Neural cell (in vitro differentiated cells): Measurements from ENCODE around the gene EML6. TPM values are rescaled to one million over a fixed set of nuclear protein-coding genes. Genes with fewer than 3 reads are reported as not detected.

ENCODE experiments used
- H2AFZ ChIP-seq: fragments of 200-600, 300-800 bp; sonication (generic), shearing (Covaris generic); 2 replicates; pipeline ENCODE4 v1.6.0; 2014; ENCODE audit warnings: low read depth, mild to moderate bottlenecking, antibody characterized with exemption, low read length, moderate library complexity
- H3F3A ChIP-seq: fragments of 200-600 bp; shearing (Covaris generic); 2 replicates; pipeline ENCODE4 v1.6.1; 2016; ENCODE audit warnings: mild to moderate bottlenecking, moderate library complexity, mixed read lengths, antibody characterized with exemption, low read length; ENCODE audit not compliant: insufficient read depth, poor library complexity, severe bottlenecking
- H3K27ac ChIP-seq: fragments of 200-600, 300-800 bp; sonication (generic), shearing (Covaris generic); 2 replicates; pipeline ENCODE4 v1.5.1; 2014; ENCODE audit warnings: mild to moderate bottlenecking, low read length, moderate library complexity
- H3K27me3 ChIP-seq: fragments of 300-800, 200-600 bp; sonication (generic), shearing (Covaris generic); 2 replicates; pipeline ENCODE4 v1.6.0; 2014; ENCODE audit warnings: mild to moderate bottlenecking, low read depth, low read length, moderate library complexity; ENCODE audit not compliant: insufficient read depth
- H3K36me3 ChIP-seq: fragments of 300-800, 200-600 bp; sonication (generic), shearing (Covaris generic); 2 replicates; pipeline ENCODE4 v1.5.1; 2014; ENCODE audit warnings: mild to moderate bottlenecking, antibody characterized with exemption, low read length, moderate library complexity; ENCODE audit not compliant: insufficient read depth
- H3K4me2 ChIP-seq: fragments of 300-800, 200-600 bp; sonication (generic), shearing (Covaris generic); 2 replicates; pipeline ENCODE4 v1.6.0; 2014; ENCODE audit warnings: mild to moderate bottlenecking, low read length
- H3K4me3 ChIP-seq: fragments of 300-800, 200-600 bp; sonication (generic), shearing (Covaris generic); 2 replicates; pipeline ENCODE4 v1.5.1; 2014; ENCODE audit warnings: mild to moderate bottlenecking, low read length, moderate library complexity
- H3K79me2 ChIP-seq: fragments of 200-600 bp; shearing (Covaris generic); replicated peaks from 2 replicates; pipeline ENCODE4 v1.6.0; 2014; ENCODE audit warnings: mild to moderate bottlenecking, low read length, moderate library complexity; ENCODE audit not compliant: insufficient read depth
- H3K9ac ChIP-seq: fragments of 300-800, 200-600 bp; sonication (generic), shearing (Covaris generic); 2 replicates; pipeline ENCODE4 v1.6.1; 2016; ENCODE audit warnings: mild to moderate bottlenecking, low read length, mixed read lengths
- H3K9me2 ChIP-seq: fragments of 200-600 bp; shearing (Covaris generic); 2 replicates; pipeline ENCODE4 v1.6.1; 2016; ENCODE audit warnings: mild to moderate bottlenecking, low read length, mixed read lengths; ENCODE audit not compliant: insufficient read depth
- H3K9me3 ChIP-seq: fragments of 200-600, 300-800 bp; sonication (generic), shearing (Covaris generic); 2 replicates; pipeline ENCODE4 v1.6.1; 2016; ENCODE audit warnings: mild to moderate bottlenecking, mixed run types, low read length, moderate library complexity, mixed read lengths
- H4K20me1 ChIP-seq: fragments of 200-600 bp; shearing (Covaris generic); 2 replicates; pipeline ENCODE4 v1.6.1; 2016; ENCODE audit warnings: mild to moderate bottlenecking, mixed run types; ENCODE audit not compliant: insufficient read depth
- CTCF ChIP-seq: fragments of 450-650 bp; IDR thresholded peaks from 2 replicates; pipeline ENCODE4 v1.5.1; 2014; ENCODE audit warnings: antibody characterized with exemption, mild to moderate bottlenecking, moderate library complexity; ENCODE audit not compliant: poor library complexity, severe bottlenecking
- EP300 ChIP-seq: fragments of 450-650 bp; conservative IDR thresholded peaks from 2 replicates; pipeline ENCODE4 v1.6.1; 2014; ENCODE audit warnings: antibody characterized with exemption, mild to moderate bottlenecking, moderate library complexity; ENCODE audit not compliant: poor library complexity, severe bottlenecking
- EZH2 ChIP-seq: fragments of 200-600, 300-800 bp; shearing (Covaris generic), sonication (generic); IDR thresholded peaks from 2 replicates; pipeline ENCODE4 v1.6.1; 2014; ENCODE audit warnings: antibody characterized with exemption, low read length, borderline replicate concordance, mild to moderate bottlenecking; ENCODE audit not compliant: insufficient read depth, poor library complexity, severe bottlenecking
- MXI1 ChIP-seq: fragments of 450-650 bp; conservative IDR thresholded peaks from 2 replicates; pipeline ENCODE4 v1.6.1; 2014; ENCODE audit warnings: antibody characterized with exemption, mild to moderate bottlenecking; ENCODE audit not compliant: poor library complexity, severe bottlenecking
- POLR2AphosphoS5 ChIP-seq: IDR thresholded peaks from 2 replicates; pipeline ENCODE4 v1.6.1; 2012
- RAD21 ChIP-seq: fragments of 450-650 bp; conservative IDR thresholded peaks from 2 replicates; pipeline ENCODE4 v1.6.1; 2014; ENCODE audit warnings: antibody characterized with exemption, mild to moderate bottlenecking, moderate library complexity
- REST ChIP-seq: IDR thresholded peaks from 2 replicates; pipeline ENCODE4 v1.6.1; 2012; ENCODE audit warnings: borderline replicate concordance
- SMC3 ChIP-seq: fragments of 450-650 bp; conservative IDR thresholded peaks from 2 replicates; pipeline ENCODE4 v1.6.1; 2014; ENCODE audit warnings: antibody characterized with exemption, mild to moderate bottlenecking, moderate library complexity; ENCODE audit not compliant: poor library complexity
- TAF1 ChIP-seq: IDR thresholded peaks from 2 replicates; pipeline ENCODE4 v1.6.1; 2012; ENCODE audit warnings: low read depth
- polyA plus RNA-seq: library from polyadenylated mRNA; depleted of rRNA; stranded (reverse); fragments of >200 nt; gene quantifications from 2 replicates; pipeline ENCODE4 v1.2.3, GENCODE V29; 2014

EML6 gene
- polyA plus RNA-seq, 1 donor from 2014 or later: 13.4 TPM

- no peaks in the 10 kb centered on the region for H3K9me2 ChIP-seq
- no peak overlapping the region for H3K4me3 ChIP-seq
- no peaks in the 10 kb centered on the region for H3K79me2 ChIP-seq
- H3F3A ChIP-seq: no peaks in the 10 kb centered on the region
- no peak overlapping the region for H3K4me2 ChIP-seq
- no peaks in the 10 kb centered on the region for H3K36me3 ChIP-seq
- no peaks in the 10 kb centered on the region for H4K20me1 ChIP-seq
- TF ChIP-seq MXI1 (no peak), RAD21 (no peak), CTCF (no peak), SMC3 (no peak), TAF1 (no peak), REST (no peak), EP300 (no peak), EZH2 (no peak), POLR2AphosphoS5 (no peak)
- no peak overlapping the region for H3K9ac ChIP-seq
- H3K27me3 ChIP-seq: no peaks in the 10 kb centered on the region
- H3K9me3 ChIP-seq: no peaks in the 10 kb centered on the region
- no peak overlapping the region for H2AFZ ChIP-seq
- H3K27ac ChIP-seq: no peak overlapping the region
Observed at GRCh38 chr2:54928719-54929118, 205.3 kb downstream of the EML6 start.

- Histone ChIP-seq H3K36me3 (no peaks in the 10 kb centered on the region), H3F3A (no peaks in the 10 kb centered on the region), H3K79me2 (no peaks in the 10 kb centered on the region), H4K20me1 (no peaks in the 10 kb centered on the region), H2AFZ (no peak overlapping the region), H3K9ac (no peak overlapping the region), H3K27me3 (no peaks in the 10 kb centered on the region), H3K4me3 (no peak overlapping the region), H3K4me2 (no peak overlapping the region), H3K9me2 (no peaks in the 10 kb centered on the region), H3K9me3 (no peaks in the 10 kb centered on the region), H3K27ac (no peak overlapping the region)
- no peak for TF ChIP-seq TAF1
- no peak for TF ChIP-seq CTCF
- TF ChIP-seq REST: no peak
- TF ChIP-seq EZH2: no peak
- TF ChIP-seq EP300: no peak
- TF ChIP-seq RAD21: no peak
- no peak for TF ChIP-seq SMC3
- no peak for TF ChIP-seq POLR2AphosphoS5
- TF ChIP-seq MXI1: no peak
Observed at GRCh38 chr2:54931473-54931872, 208.0 kb downstream of the EML6 start.
